ENCODE results near the gene BFAR. TPM values are rescaled to one million over a fixed set of nuclear protein-coding genes. Genes with fewer than 3 reads are reported as not detected.

BFAR gene
- 35.9 TPM for total RNA-seq
- polyA plus RNA-seq: 44.4 TPM
- long read RNA-seq, donor 1: 0 reads
- long read RNA-seq, donor 2: 0 reads
- long read RNA-seq, donor 3, transcript BFAR-203 (4 exons, 1,414 nt): minor isoform, 8 of 28 reads
- long read RNA-seq, donor 3, transcript BFAR-201 (8 exons, 3,039 nt): major isoform, 10 of 28 reads
- long read RNA-seq, donor 3, partial matches to known transcripts: 10 of 28 reads
- long read RNA-seq, donor 3, other reads (novel, unspliced or antisense): 0 of 28 reads
- long read RNA-seq, donor 4, partial matches to known transcripts: 0 of 3 reads
- long read RNA-seq, donor 4, other reads (novel, unspliced or antisense): 0 of 3 reads
- long read RNA-seq, donor 5, transcript BFAR-201 (8 exons, 3,039 nt): major isoform, 8 of 32 reads
- long read RNA-seq, donor 5, transcript BFAR-203 (4 exons, 1,414 nt): minor isoform, 5 of 32 reads
- long read RNA-seq, donor 5, partial matches to known transcripts: 18 of 32 reads
- long read RNA-seq, donor 5, other reads (novel, unspliced or antisense): 0 of 32 reads
- long read RNA-seq, donor 6, transcript BFAR-203 (4 exons, 1,414 nt): major isoform, 10 of 13 reads
- long read RNA-seq, donor 6, partial matches to known transcripts: 0 of 13 reads
- long read RNA-seq, donor 6, other reads (novel, unspliced or antisense): 0 of 13 reads
- long read RNA-seq, donor 7, partial matches to known transcripts: 0 of 12 reads
- long read RNA-seq, donor 7, other reads (novel, unspliced or antisense): 0 of 12 reads
- long read RNA-seq, donor 8, partial matches to known transcripts: 0 of 3 reads
- long read RNA-seq, donor 8, other reads (novel, unspliced or antisense): 0 of 3 reads
- long read RNA-seq, donor 9, transcript BFAR-201 (8 exons, 3,039 nt): major isoform, 6 of 12 reads
- long read RNA-seq, donor 9, transcript BFAR-203 (4 exons, 1,414 nt): major isoform, 6 of 12 reads
- long read RNA-seq, donor 9, partial matches to known transcripts: 0 of 12 reads
- long read RNA-seq, donor 9, other reads (novel, unspliced or antisense): 0 of 12 reads
- long read RNA-seq, donor 10, partial matches to known transcripts: 0 of 3 reads
- long read RNA-seq, donor 10, other reads (novel, unspliced or antisense): 0 of 3 reads

- Histone ChIP-seq H3K9me3 (ENCODE audit: control insufficient read depth in 2 of 2, insufficient read depth in 1 of 2, low read length in 1 of 2) (peaks cover 0 to 5% of the 10 kb centered on the region in 2 donors), H3K4me1 (ENCODE audit: control insufficient read depth in 2 of 2, insufficient read depth in 2 of 2, low read length in 2 of 2) (peaks cover 21 to 29% of the 10 kb centered on the region in 2 donors)
- DNase-seq (ENCODE audit: low read depth in 6 of 9, low spot score in 9 of 9): peak; percentile 91 to 99 (median 98)
Measured at GRCh38 chr16:14632693-14633569, at the start of gene BFAR. Gene BFAR, plus strand, starts transcription at chr16:14632951. Its CDS starts 11,396 bp downstream, at chr16:14644347.

GRCh38 chr16:14585287-14585686 is 47.5 kb upstream of the BFAR start:
- Histone ChIP-seq H3K4me3 (ENCODE audit: low read length in 2 of 2) (no peak overlapping the region), H3K27ac (ENCODE audit: low read depth in 1 of 2, low read length in 1 of 2) (no peak overlapping the region), H3K36me3 (ENCODE audit: control insufficient read depth in 2 of 2, insufficient read depth in 2 of 2, low read length in 1 of 2) (peaks cover 48 to 68% of the 10 kb centered on the region in 2 donors), H3K4me1 (ENCODE audit: control insufficient read depth in 2 of 2, insufficient read depth in 2 of 2, low read length in 2 of 2) (no peaks in the 10 kb centered on the region), H3K27me3 (ENCODE audit: control insufficient read depth in 2 of 2, insufficient read depth in 1 of 2, low read length in 1 of 2) (no peaks in the 10 kb centered on the region), H3K9me3 (ENCODE audit: control insufficient read depth in 2 of 2, insufficient read depth in 1 of 2, low read length in 1 of 2) (no peaks in the 10 kb centered on the region)
- 97% methylated on average over 3 of the region's 3 CpGs for WGBS
- no peak for DNase-seq (ENCODE audit: low read depth in 6 of 9, low spot score in 9 of 9)

More at GRCh38 chr16:14632693-14633569, at the start of gene BFAR:
- under 1% methylated on average over 69 of the region's 69 CpGs for WGBS
- Histone ChIP-seq H3K27ac (ENCODE audit: low read depth in 1 of 2, low read length in 1 of 2) (peak within 1 kb of the TSS; percentile 84 to 98), H3K4me3 (ENCODE audit: low read length in 2 of 2) (peak within 1 kb of the TSS; percentile 64 to 70), H3K36me3 (ENCODE audit: control insufficient read depth in 2 of 2, insufficient read depth in 2 of 2, low read length in 1 of 2) (peaks cover under 1 to 1% of the 10 kb centered on the region in 2 donors), H3K27me3 (ENCODE audit: control insufficient read depth in 2 of 2, insufficient read depth in 1 of 2, low read length in 1 of 2) (no peaks in the 10 kb centered on the region)

GRCh38 chr16:14586637-14587305 is 46.0 kb upstream of the BFAR start:
- no peak overlapping the region for H3K4me3 ChIP-seq (ENCODE audit: low read length in 2 of 2)
- H3K36me3 ChIP-seq (ENCODE audit: control insufficient read depth in 2 of 2, insufficient read depth in 2 of 2, low read length in 1 of 2): peaks cover 52 to 64% of the 10 kb centered on the region in 2 donors
- H3K4me1 ChIP-seq (ENCODE audit: control insufficient read depth in 2 of 2, insufficient read depth in 2 of 2, low read length in 2 of 2): no peaks in the 10 kb centered on the region
- H3K9me3 ChIP-seq (ENCODE audit: control insufficient read depth in 2 of 2, insufficient read depth in 1 of 2, low read length in 1 of 2): no peaks in the 10 kb centered on the region
- no peak for DNase-seq (ENCODE audit: low read depth in 6 of 9, low spot score in 9 of 9)
- H3K27me3 ChIP-seq (ENCODE audit: control insufficient read depth in 2 of 2, insufficient read depth in 1 of 2, low read length in 1 of 2): no peaks in the 10 kb centered on the region
- WGBS: 98% methylated on average over 3 of the region's 3 CpGs
- H3K27ac ChIP-seq (ENCODE audit: low read depth in 1 of 2, low read length in 1 of 2): no peak overlapping the region

DNA sequence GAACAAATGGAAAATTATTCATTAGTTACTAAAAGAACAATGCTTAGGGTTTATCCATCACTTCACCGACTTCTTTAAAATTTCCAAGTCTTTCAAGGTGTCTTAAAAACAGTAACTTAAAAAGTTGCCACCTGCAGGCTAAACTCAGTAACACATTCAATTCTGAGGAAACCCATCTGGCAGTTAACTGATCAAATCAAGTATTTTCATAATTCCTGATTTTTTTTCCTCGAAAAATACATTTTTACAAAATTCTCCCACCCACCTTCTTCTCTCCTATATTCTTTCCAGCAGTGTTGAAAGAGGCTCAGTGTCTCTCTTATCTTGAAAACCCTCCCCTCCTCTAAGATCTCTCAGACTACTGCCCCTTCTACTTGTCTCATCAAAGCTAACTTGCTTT is 32.6 kb upstream of the BFAR start:
- Histone ChIP-seq H3K36me3 (ENCODE audit: control insufficient read depth in 2 of 2, insufficient read depth in 2 of 2, low read length in 1 of 2) (peaks cover 34 to 54% of the 10 kb centered on the region in 2 donors), H3K27me3 (ENCODE audit: control insufficient read depth in 2 of 2, insufficient read depth in 1 of 2, low read length in 1 of 2) (no peaks in the 10 kb centered on the region), H3K4me1 (ENCODE audit: control insufficient read depth in 2 of 2, insufficient read depth in 2 of 2, low read length in 2 of 2) (no peaks in the 10 kb centered on the region), H3K27ac (ENCODE audit: low read depth in 1 of 2, low read length in 1 of 2) (no peak overlapping the region), H3K4me3 (ENCODE audit: low read length in 2 of 2) (no peak overlapping the region), H3K9me3 (ENCODE audit: control insufficient read depth in 2 of 2, insufficient read depth in 1 of 2, low read length in 1 of 2) (no peaks in the 10 kb centered on the region)
- WGBS: 93% methylated on average over 2 of the region's 2 CpGs
- DNase-seq (ENCODE audit: low read depth in 6 of 9, low spot score in 9 of 9): peak in 5 of 9 donors; percentile 0 to 29 (median 5)

DNA sequence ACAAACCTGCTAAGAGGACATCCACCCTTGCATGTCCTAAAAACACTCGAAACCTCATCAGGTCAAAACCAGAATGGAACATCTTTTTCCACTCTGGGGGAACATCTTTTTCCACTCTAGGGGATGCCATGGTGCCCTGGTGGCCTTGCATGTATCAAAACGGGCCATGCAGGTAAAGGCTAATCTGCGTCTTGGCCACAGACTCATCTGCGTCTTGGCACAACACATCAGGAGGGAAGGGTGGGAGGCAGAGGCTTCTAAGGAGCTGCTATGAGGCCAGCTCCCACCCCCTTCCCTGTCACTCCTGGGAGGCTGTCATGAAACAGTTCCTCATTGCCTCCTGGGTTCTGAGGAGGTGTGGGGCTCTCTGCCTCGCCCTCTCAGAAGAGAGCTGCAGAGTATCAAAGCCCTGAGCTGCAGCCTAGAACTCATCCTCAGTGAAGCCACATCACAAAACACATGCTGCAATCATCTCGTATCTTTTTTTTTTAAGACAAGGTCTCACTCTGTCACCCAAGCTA is 30.2 kb upstream of the BFAR start:
- Histone ChIP-seq H3K4me1 (ENCODE audit: control insufficient read depth in 2 of 2, insufficient read depth in 2 of 2, low read length in 2 of 2) (no peaks in the 10 kb centered on the region), H3K27ac (ENCODE audit: low read depth in 1 of 2, low read length in 1 of 2) (no peak overlapping the region), H3K27me3 (ENCODE audit: control insufficient read depth in 2 of 2, insufficient read depth in 1 of 2, low read length in 1 of 2) (no peaks in the 10 kb centered on the region), H3K9me3 (ENCODE audit: control insufficient read depth in 2 of 2, insufficient read depth in 1 of 2, low read length in 1 of 2) (no peaks in the 10 kb centered on the region), H3K4me3 (ENCODE audit: low read length in 2 of 2) (no peak overlapping the region), H3K36me3 (ENCODE audit: control insufficient read depth in 2 of 2, insufficient read depth in 2 of 2, low read length in 1 of 2) (peaks cover 45 to 55% of the 10 kb centered on the region in 2 donors)
- 85% methylated on average over 6 of the region's 6 CpGs for WGBS
- DNase-seq (ENCODE audit: low read depth in 6 of 9, low spot score in 9 of 9): peak in 4 of 9 donors; percentile 2 to 33 (median 6)

GRCh38 chr16:14606102-14606501 is 26.6 kb upstream of the BFAR start:
- no peaks in the 10 kb centered on the region for H3K4me1 ChIP-seq (ENCODE audit: control insufficient read depth in 2 of 2, insufficient read depth in 2 of 2, low read length in 2 of 2)
- H3K27ac ChIP-seq (ENCODE audit: low read depth in 1 of 2, low read length in 1 of 2): no peak overlapping the region
- no peak overlapping the region for H3K4me3 ChIP-seq (ENCODE audit: low read length in 2 of 2)
- WGBS: 84% methylated on average over 6 of the region's 6 CpGs
- no peaks in the 10 kb centered on the region for H3K9me3 ChIP-seq (ENCODE audit: control insufficient read depth in 2 of 2, insufficient read depth in 1 of 2, low read length in 1 of 2)
- no peak for DNase-seq (ENCODE audit: low read depth in 6 of 9, low spot score in 9 of 9)
- peaks cover 53 to 60% of the 10 kb centered on the region in 2 donors for H3K36me3 ChIP-seq (ENCODE audit: control insufficient read depth in 2 of 2, insufficient read depth in 2 of 2, low read length in 1 of 2)
- H3K27me3 ChIP-seq (ENCODE audit: control insufficient read depth in 2 of 2, insufficient read depth in 1 of 2, low read length in 1 of 2): no peaks in the 10 kb centered on the region

- DNase-seq (ENCODE audit: low read depth in 6 of 9, low spot score in 9 of 9): no peak
- 96% methylated on average over 4 of the region's 4 CpGs for WGBS
- Histone ChIP-seq H3K27me3 (ENCODE audit: control insufficient read depth in 2 of 2, insufficient read depth in 1 of 2, low read length in 1 of 2) (no peaks in the 10 kb centered on the region), H3K4me3 (ENCODE audit: low read length in 2 of 2) (no peak overlapping the region), H3K27ac (ENCODE audit: low read depth in 1 of 2, low read length in 1 of 2) (no peak overlapping the region), H3K36me3 (ENCODE audit: control insufficient read depth in 2 of 2, insufficient read depth in 2 of 2, low read length in 1 of 2) (peaks cover 47 to 52% of the 10 kb centered on the region in 2 donors), H3K4me1 (ENCODE audit: control insufficient read depth in 2 of 2, insufficient read depth in 2 of 2, low read length in 2 of 2) (no peaks in the 10 kb centered on the region), H3K9me3 (ENCODE audit: control insufficient read depth in 2 of 2, insufficient read depth in 1 of 2, low read length in 1 of 2) (no peaks in the 10 kb centered on the region)
Measured at GRCh38 chr16:14608111-14608566, 24.6 kb upstream of the BFAR start.
